Activated CD8-positive, alpha-beta T cell treated with anti-CD3 and anti-CD28 coated beads for 36 hours (primary cell): ENCODE measurements around the gene GDI1. TPM values are rescaled to one million over a fixed set of nuclear protein-coding genes. Genes with fewer than 3 reads are reported as not detected.

Experiments used
- ATAC-seq: fragments of 200-7000 bp; cut with Tn5 transposase; one replicate; pipeline ENCODE4 v1.10.0; 2021; ENCODE audit warnings: mild to moderate bottlenecking, moderate library complexity
- CTCF ChIA-PET: fragments of 350-600 bp; sonication (Branson Sonifier 250); formaldehyde crosslinking; loops from one replicate; lab custom pipeline; 2021; ENCODE audit warnings: antibody characterized with exemption; lab: Charles Lee
- POLR2A ChIA-PET: fragments of 350-600 bp; sonication (Branson Sonifier 250); formaldehyde crosslinking; loops from one replicate; lab custom pipeline; 2021; ENCODE audit warnings: antibody characterized with exemption; lab: Charles Lee
- DNase-seq: peaks from one replicate; pipeline ENCODE4 v3.0.0-alpha.2; 2020
- H3K27ac Mint-ChIP-seq: one replicate; pipeline ENCODE4 v1.8.0; 2021; ENCODE audit warnings: mild to moderate bottlenecking, mixed read lengths
- H3K27me3 Mint-ChIP-seq: one replicate; pipeline ENCODE4 v1.8.0; 2021; ENCODE audit warnings: mixed read lengths
- H3K36me3 Mint-ChIP-seq: one replicate; pipeline ENCODE4 v1.8.0; 2021; ENCODE audit warnings: low read depth, mixed read lengths
- H3K4me1 Mint-ChIP-seq: one replicate; pipeline ENCODE4 v1.8.0; 2021; ENCODE audit warnings: low read depth, mixed read lengths
- H3K4me3 Mint-ChIP-seq: one replicate; pipeline ENCODE4 v1.8.0; 2021; ENCODE audit warnings: mild to moderate bottlenecking, moderate library complexity, mixed read lengths
- H3K9me3 Mint-ChIP-seq: one replicate; pipeline ENCODE4 v1.8.0; 2021; ENCODE audit warnings: mixed read lengths
- CTCF ChIP-seq: fragments of 200-600 bp; IDR thresholded peaks from one replicate; pipeline ENCODE4 v1.8.0; 2022; ENCODE audit warnings: antibody characterized with exemption, mild to moderate bottlenecking
- intact Hi-C: fragments of 100-400 bp; cut with micrococcal nuclease; formaldehyde crosslinking; loops from one replicate; pipeline ENCODE4 v1.10.0; 2022
- total RNA-seq, 2 experiments: library from RNA; stranded (reverse); gene quantifications; one replicate each; pipeline ENCODE4 v1.2.3, GENCODE V29; 2021

GDI1 gene
- total RNA-seq, 2 experiments from 2014 or later: 76.5 TPM

DNA sequence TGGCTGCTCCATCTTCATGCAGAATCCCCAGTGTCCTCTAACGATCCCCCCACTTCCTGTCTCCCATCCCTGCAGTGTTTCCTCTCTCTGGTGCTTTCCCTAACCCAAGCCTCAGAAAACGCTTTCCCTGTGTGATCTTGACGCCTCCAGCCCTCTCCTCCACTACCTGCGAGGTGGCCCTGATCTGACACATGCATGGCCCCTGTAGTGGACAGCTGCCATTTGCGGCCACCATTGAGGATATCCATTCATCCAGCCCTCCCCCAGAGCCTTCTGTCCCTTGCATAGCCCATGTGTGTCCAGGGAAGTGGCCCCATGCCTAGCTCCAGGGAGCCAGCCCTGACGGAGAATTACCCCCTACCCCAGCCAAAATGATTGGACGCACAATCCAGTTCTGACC lies 46.4 kb downstream of the GDI1 start:
- ChIA-PET POLR2A (no interaction called here), CTCF (no interaction called here)
- no peaks in the 10 kb centered on the region for H3K27me3 Mint-ChIP-seq
- intact Hi-C loops: no loop called here
- ATAC-seq (no peak), DNase-seq (no peak)
- H3K36me3 Mint-ChIP-seq: peaks cover 18% of the 10 kb centered on the region
- no peak for TF ChIP-seq CTCF
- peak overlapping the region; percentile 7 for H3K4me3 Mint-ChIP-seq
- peak overlapping the region; percentile 38 for H3K27ac Mint-ChIP-seq
- H3K9me3 Mint-ChIP-seq: no peaks in the 10 kb centered on the region
- H3K4me1 Mint-ChIP-seq: peaks cover 16% of the 10 kb centered on the region

DNA sequence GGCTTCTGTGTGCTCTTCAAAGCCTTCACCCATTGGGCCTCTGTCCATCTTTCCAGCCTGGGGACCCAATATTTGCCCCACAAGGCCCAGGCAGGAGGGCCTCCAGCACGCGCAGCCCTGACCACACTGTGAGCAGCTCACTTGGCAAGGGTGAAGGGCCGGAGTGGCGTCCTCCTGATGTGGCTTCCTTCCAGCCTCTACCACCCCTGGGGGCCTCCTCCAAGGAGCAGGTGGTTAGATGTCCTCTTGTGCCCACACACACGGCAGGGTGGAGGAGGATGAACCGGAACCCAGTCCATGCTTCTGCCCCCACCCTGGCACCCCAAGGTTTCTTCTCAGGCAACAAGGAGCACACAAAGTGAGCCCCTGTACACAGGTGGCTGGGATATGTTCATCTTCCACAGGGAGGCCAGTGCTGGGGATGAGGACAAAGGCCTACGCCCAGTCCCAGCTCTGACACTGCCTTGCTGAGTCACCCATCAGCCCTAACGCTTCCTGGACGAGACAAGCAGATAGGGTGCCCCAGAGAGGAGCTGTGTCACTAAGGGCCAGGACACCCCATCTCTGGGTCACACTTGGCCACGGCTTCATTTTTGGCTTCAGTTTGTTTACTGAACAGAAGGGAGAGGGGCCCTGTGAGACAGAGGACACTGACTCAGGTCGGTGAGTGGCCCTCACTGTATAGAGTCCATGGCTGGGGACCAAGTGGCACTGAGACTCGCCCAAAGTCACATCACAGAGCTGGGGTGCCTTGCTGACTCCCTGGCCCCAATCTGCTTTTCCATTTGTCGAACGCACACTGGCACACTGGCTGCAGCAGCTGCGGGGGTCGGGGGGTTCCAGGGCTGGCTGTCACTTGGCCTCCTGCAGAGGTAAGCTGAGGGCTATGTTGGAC lies 47.5 kb downstream of the GDI1 start:
- H3K9me3 Mint-ChIP-seq: no peaks in the 10 kb centered on the region
- no peaks in the 10 kb centered on the region for H3K27me3 Mint-ChIP-seq
- ChIA-PET CTCF (no interaction called here), POLR2A (interaction anchor here (0.6 to 1.2 kb wide), 3 partner anchors 9 to 582 kb away, joined by 3 read pairs; no protein-coding TSS in a partner anchor)
- TF ChIP-seq CTCF: no peak
- H3K36me3 Mint-ChIP-seq: peaks cover 18% of the 10 kb centered on the region
- H3K4me1 Mint-ChIP-seq: peaks cover 23% of the 10 kb centered on the region
- ATAC-seq (no peak), DNase-seq (peak; percentile 17)
- intact Hi-C loops: no loop called here
- peak overlapping the region; percentile 71 for H3K4me3 Mint-ChIP-seq
- H3K27ac Mint-ChIP-seq: peak overlapping the region; percentile 46

DNA sequence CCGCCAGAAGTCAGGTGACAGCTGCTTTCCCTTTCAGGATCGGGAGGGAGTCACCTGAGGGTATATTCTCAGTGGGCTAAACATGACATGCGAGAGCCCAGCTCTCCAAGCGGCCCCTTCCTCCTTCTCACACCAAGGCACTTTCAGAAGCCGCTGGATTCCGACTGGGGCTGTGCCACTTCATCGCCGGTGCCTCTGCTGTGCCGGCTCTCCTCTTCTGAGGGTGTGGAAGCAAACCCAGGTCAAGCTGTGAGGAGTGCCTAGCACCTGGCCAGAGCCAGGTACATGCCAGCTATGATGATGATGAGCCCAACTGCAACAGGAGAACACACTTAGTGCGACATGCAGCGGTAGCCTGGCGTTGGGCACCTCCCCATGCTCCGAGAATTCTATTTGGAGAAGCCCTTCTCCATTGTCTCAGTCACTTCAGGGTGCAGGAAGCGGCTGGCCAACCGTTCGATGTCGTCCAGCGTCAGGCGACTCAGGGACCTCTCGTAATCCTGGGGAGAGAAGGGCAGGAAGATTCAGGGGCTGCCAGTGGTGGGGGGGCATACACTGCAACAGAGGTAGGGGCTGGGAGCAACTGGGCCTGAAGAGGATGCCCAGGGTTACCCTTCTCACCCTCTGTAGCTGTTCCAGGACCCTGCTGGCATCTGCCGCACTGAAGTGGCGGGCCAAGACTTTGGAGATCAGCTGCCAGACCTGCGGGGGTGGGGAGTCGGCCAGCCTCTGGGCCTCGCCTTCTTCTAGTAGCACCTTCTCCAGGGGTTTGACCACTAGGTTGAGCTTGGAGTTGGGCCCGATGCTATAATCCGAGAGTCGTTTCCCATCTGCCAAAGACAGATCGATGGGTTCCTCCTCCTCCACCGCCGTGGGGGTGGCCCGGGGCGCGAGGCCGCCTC lies 48.4 kb downstream of the GDI1 start:
- H3K4me3 Mint-ChIP-seq: peak overlapping the region; percentile 71
- H3K9me3 Mint-ChIP-seq: no peaks in the 10 kb centered on the region
- no peak for ATAC-seq
- H3K27me3 Mint-ChIP-seq: no peaks in the 10 kb centered on the region
- H3K4me1 Mint-ChIP-seq: peaks cover 25% of the 10 kb centered on the region
- peak overlapping the region; percentile 72 for H3K27ac Mint-ChIP-seq
- DNase-seq: no peak
- ChIA-PET CTCF (no interaction called here), POLR2A (interaction anchor here (0.5 to 1.6 kb wide), 10 partner anchors 9 to 534 kb away, joined by 3 to 5 read pairs (median 3); no protein-coding TSS in a partner anchor)
- peaks cover 18% of the 10 kb centered on the region for H3K36me3 Mint-ChIP-seq
- intact Hi-C loops: no loop called here
- TF ChIP-seq CTCF: no peak

GRCh38 chrX:154486052-154486395 lies 49.1 kb downstream of the GDI1 start:
- no peaks in the 10 kb centered on the region for H3K9me3 Mint-ChIP-seq
- peaks cover 25% of the 10 kb centered on the region for H3K4me1 Mint-ChIP-seq
- intact Hi-C loops: no loop called here
- DNase-seq (peak; percentile 39), ATAC-seq (no peak)
- H3K4me3 Mint-ChIP-seq: peak overlapping the region; percentile 71
- ChIA-PET POLR2A (interaction anchor here (0.9 to 1.6 kb wide), 10 partner anchors 8 to 85 kb away, joined by 3 to 5 read pairs (median 3); no protein-coding TSS in a partner anchor), CTCF (no interaction called here)
- H3K27me3 Mint-ChIP-seq: no peaks in the 10 kb centered on the region
- H3K27ac Mint-ChIP-seq: no peak overlapping the region
- H3K36me3 Mint-ChIP-seq: peaks cover 18% of the 10 kb centered on the region
- no peak for TF ChIP-seq CTCF
